HS-5 (cell line): Measurements from ENCODE around the gene CDK6.
"Not testable (repeated sequence)": the region's sequence is repeated elsewhere in the genome, so short reads cannot be mapped to it uniquely, and the experiment has no call there.

Experiments
- DNase-seq: peaks from one replicate; pipeline ENCODE4 v3.0.0-alpha.2; 2012; ENCODE audit warnings: low read depth

Gene CDK6

GRCh38 chr7:92836489-92836999 is at the start of gene CDK6:
TSS of gene CDK6 (minus strand) at chr7:92836573. CDS start at chr7:92833323, 3,250 bp downstream.
- no peak for DNase-seq

DNA sequence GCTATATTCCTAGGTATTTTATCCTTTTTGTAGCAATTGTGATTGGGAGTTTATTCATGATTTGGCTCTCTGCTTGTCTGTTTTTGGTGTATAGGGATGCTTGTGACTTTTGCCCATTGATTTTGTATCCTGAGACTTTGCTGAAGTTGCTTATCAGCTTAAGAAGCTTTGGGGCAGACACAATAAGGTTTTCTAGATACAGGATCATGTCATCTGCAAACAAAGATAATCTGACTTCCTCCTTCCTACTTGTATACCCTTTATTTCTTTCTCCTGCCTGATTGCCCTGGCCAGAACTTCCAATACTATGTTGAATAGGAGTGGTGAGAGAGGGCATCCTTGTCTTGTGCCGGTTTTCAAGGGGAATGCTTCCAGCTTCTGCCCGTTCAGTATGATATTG is 49.7 kb upstream of the CDK6 start:
- DNase-seq = not testable (repeated sequence)

GRCh38 chr7:92884218-92884617 is 47.8 kb upstream of the CDK6 start:
- no peak for DNase-seq

DNA sequence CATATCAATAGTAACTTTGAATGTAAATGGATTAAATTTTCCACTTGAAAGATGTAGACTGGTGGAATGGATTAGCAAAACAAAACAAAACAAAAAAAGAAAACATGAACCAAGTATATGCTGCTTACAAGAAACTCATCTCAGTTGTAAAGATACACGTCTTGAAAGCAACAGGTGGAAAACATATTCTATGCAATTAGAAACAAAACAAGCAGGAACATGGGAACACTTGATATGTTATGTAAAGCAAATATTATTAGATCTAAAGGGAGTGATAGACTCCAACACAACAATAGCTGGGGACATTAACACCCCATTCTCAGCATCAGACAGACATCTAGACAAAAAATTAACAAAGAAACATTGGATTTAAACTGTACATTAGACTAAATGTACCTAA is 46.4 kb upstream of the CDK6 start:
- no peak for DNase-seq

DNA sequence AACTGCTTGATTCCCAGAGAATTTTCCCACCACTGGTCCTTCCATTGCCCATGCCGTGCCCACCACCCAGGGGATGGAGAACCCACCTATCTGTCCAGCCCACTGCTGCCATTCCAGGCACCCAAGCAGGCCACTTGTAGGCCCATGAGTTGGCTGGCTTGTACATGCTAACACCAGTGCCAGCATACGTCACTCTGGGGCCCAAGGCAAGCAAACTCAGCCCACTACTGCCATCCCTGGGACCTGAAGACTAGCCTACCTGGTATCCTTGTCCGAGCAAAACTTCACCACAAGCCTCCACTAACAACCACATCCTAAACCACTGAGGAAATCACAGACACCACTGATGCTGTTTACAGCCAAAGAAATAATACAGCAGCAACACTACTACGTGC is 44.7 kb upstream of the CDK6 start:
- DNase-seq = no peak

- DNase-seq = no peak
Observed at GRCh38 chr7:92880212-92881090, 44.1 kb upstream of the CDK6 start.

DNA sequence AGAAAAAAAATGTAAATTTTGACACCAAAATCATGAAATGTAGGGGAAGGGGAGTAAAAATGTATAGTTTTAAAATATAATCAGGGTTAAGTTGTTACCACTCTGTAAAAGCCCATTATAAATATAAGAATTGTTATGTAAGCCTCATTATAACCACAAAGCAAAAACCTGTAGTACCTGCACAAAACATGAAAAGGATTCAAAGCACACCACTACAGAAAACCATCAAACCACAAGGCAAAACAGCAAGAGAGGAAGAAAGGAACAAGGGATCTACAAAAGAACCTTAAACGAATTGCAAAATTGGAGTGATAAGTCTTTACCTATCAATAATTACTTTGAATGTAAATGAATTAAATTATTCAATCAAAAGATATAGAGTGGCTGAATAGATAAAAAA is 41.0 kb upstream of the CDK6 start:
- no peak for DNase-seq

DNA sequence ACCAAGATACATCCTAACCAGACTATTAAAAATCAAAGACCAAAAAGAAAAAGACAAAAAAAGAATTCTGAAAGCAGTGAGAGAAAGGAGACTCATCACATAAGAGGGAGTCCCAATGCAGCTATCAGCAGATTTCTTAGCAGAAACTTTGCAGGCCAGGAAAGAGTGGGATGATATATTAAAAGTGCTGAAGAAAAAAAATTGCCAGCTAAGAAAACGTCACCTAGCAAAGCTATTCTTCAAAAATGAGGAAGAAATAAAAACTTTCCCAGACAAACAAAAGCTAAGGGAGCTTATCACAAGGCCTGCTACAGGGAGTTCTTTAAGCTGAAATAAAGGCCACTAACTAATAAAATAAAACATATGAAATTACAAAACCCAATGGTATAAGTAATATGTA is 40.5 kb upstream of the CDK6 start:
- DNase-seq = no peak

- DNase-seq = no peak
Observed at GRCh38 chr7:92875719-92876118, 39.3 kb upstream of the CDK6 start.

GRCh38 chr7:92875173-92875572 is 38.8 kb upstream of the CDK6 start:
- no peak for DNase-seq

DNA sequence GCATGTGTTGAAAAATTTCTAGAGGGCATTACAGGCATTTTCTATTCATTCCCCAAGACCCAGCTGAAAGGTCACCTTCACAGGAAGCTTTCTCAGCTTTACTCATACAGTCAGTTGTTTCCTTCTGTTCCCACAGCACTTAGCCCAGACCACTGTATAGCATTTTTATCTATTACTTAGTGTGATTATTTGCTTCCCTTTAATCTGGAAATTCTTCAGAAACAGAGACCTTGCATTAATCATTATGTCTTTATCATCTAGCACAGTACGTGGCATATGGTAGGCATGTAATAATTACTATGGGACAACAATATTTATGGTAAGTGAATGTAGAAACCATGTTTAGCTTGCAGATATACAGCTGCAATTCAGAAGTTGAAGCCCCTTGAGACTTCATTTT is 38.2 kb upstream of the CDK6 start:
- no peak for DNase-seq

- no peak for DNase-seq
Observed at GRCh38 chr7:92873776-92874175, 37.4 kb upstream of the CDK6 start.

GRCh38 chr7:92872701-92873100 is 36.3 kb upstream of the CDK6 start:
- no peak for DNase-seq

- DNase-seq = no peak
Observed at GRCh38 chr7:92868683-92869293, 32.4 kb upstream of the CDK6 start.

DNA sequence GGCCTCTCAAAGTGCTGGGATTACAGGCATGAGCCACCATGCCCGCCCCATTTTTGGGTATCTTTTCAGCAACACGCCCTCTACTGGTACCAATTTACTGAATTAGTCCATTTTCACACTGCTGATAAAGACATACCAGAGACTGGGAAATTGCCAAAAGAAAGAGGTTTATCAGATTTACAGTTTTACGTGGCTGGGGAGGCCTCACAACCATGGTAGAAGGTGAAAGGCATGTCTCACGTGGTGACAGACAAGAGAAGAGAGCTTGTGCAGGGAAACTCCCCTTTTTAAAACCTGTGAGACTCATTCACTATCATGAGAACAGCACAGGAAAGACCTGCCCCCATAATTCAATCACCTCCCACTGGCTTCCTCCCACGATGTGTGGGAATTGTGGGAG is 27.8 kb upstream of the CDK6 start:
- not testable (repeated sequence) for DNase-seq

- no peak for DNase-seq
Observed at GRCh38 chr7:92856436-92856835, 20.1 kb upstream of the CDK6 start.

- DNase-seq = no peak
Observed at GRCh38 chr7:92854501-92855238, 18.3 kb upstream of the CDK6 start.

DNA sequence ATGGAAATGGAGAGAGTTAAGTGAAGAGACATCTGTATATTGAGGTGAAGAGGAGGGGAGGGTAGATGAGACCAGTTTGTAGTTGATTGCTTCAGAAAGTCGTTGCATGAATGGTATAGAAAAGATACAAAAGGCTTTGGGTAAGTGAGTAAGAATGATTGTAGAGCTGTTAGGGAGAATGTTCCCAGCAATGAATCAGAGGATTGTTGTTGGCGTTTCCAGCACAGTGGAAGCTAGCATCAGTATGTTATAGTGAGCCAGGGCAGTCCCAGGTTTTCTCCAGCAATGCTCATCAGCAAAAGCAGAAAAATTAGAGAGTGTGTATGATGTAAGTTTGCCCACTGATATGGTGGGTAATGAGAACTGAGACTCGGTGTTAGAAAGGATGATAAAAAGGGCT is 15.4 kb upstream of the CDK6 start:
- no peak for DNase-seq

DNA sequence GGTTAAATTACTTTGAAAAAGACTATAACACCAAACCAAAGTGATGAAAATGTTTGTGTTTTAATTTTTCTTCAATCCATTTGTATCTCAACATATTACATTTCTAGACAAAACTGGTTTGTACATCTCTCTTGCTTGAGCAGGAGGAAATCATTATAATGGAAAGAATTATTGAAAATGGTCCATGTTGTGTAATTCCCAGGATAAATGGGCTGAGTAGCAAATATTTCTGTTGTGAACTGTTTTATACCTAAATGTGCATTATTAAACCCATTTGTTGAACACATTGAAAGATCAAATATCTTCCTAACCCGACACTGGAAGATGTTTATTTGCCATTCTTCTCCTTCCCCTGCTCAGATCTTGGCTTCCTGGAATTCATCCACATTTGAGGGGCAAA is 14.1 kb upstream of the CDK6 start:
- DNase-seq = no peak

- no peak for DNase-seq
Observed at GRCh38 chr7:92849322-92849721, 12.9 kb upstream of the CDK6 start.

DNA sequence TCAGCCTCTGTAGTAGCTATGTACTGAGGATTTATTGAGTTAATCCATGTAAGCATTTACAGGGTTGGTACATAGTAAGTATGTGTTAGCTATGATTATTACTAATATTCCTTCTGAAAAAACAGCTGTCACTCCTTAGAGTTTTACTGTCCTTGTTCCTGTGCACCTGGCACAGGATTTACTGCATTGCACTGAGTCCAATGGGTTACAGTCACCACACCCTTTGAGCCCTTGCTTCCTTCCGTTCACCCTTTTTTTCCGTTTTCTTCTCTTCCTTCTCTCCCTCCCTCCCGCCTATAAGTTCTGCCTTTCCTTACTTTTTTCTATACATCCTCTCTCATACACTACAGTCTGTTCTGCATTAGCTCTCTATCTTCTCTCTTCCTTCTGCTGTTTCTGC is 12.5 kb upstream of the CDK6 start:
- DNase-seq = no peak

- DNase-seq = no peak
Observed at GRCh38 chr7:92848441-92848840, 12.1 kb upstream of the CDK6 start.

- DNase-seq = no peak
Observed at GRCh38 chr7:92847305-92847704, 10.9 kb upstream of the CDK6 start.
